HEK293T (cell line): Measurements from ENCODE around the gene MRPL45.

Experiments
- CTCF ChIA-PET: fragments of 350-600 bp; formaldehyde crosslinking; extraction: SDS; loops from one replicate; lab custom pipeline; 2021; ENCODE audit warnings: antibody characterized with exemption, inconsistent platforms; lab: Yijun Ruan, JAX
- POLR2A ChIA-PET: fragments of 350-600 bp; formaldehyde crosslinking; extraction: SDS; loops from one replicate; lab custom pipeline; 2020; ENCODE audit warnings: antibody characterized with exemption, inconsistent platforms; lab: Yijun Ruan, JAX
- DNase-seq: peaks from one replicate; pipeline ENCODE4 v3.0.0; 2012; ENCODE audit warnings: mixed read lengths; ENCODE audit errors: extremely low spot score
- ARNT ChIP-seq: fragments of 450-650 bp; IDR thresholded peaks from 2 replicates; pipeline ENCODE4 v1.6.1; 2017; ENCODE audit warnings: mild to moderate bottlenecking
- BHLHE40 ChIP-seq: fragments of 450-650 bp; IDR thresholded peaks from 2 replicates; pipeline ENCODE4 v1.6.1; 2016; ENCODE audit warnings: mild to moderate bottlenecking, moderate library complexity, borderline replicate concordance
- CTBP1 ChIP-seq: fragments of 450-650 bp; IDR thresholded peaks from 2 replicates; pipeline ENCODE4 v1.6.1; 2016; ENCODE audit warnings: borderline replicate concordance
- ELF4 ChIP-seq: fragments of 450-650 bp; IDR thresholded peaks from 2 replicates; pipeline ENCODE4 v1.6.1; 2017; ENCODE audit warnings: antibody characterized with exemption
- FOXA1 ChIP-seq: fragments of 450-650 bp; IDR thresholded peaks from 2 replicates; pipeline ENCODE4 v1.6.1; 2016; ENCODE audit warnings: mild to moderate bottlenecking
- FOXK2 ChIP-seq: fragments of 450-650 bp; IDR thresholded peaks from 2 replicates; pipeline ENCODE4 v1.6.1; 2016; ENCODE audit warnings: mild to moderate bottlenecking
- FOXM1 ChIP-seq: fragments of 450-650 bp; IDR thresholded peaks from 2 replicates; pipeline ENCODE4 v1.6.1; 2017; ENCODE audit warnings: mild to moderate bottlenecking, borderline replicate concordance
- HDGF ChIP-seq: fragments of 450-650 bp; IDR thresholded peaks from 2 replicates; pipeline ENCODE4 v1.6.1; 2017; ENCODE audit warnings: antibody characterized with exemption, borderline replicate concordance
- L3MBTL2 ChIP-seq: fragments of 450-650 bp; conservative IDR thresholded peaks from 2 replicates; pipeline ENCODE4 v1.6.1; 2016; ENCODE audit warnings: mild to moderate bottlenecking
- LEF1 ChIP-seq: fragments of 450-650 bp; IDR thresholded peaks from 2 replicates; pipeline ENCODE4 v1.6.1; 2017; ENCODE audit warnings: mild to moderate bottlenecking, borderline replicate concordance
- NFRKB ChIP-seq: fragments of 450-650 bp; IDR thresholded peaks from 2 replicates; pipeline ENCODE4 v1.6.1; 2016; ENCODE audit warnings: mild to moderate bottlenecking, moderate library complexity
- SP1 ChIP-seq: fragments of 450-650 bp; IDR thresholded peaks from 2 replicates; pipeline ENCODE4 v1.6.1; 2017
- SUZ12 ChIP-seq: fragments of 450-650 bp; IDR thresholded peaks from 2 replicates; pipeline ENCODE4 v1.6.1; 2016; ENCODE audit warnings: mild to moderate bottlenecking
- TARDBP ChIP-seq: fragments of 450-650 bp; IDR thresholded peaks from 2 replicates; pipeline ENCODE4 v1.6.1; 2016
- ZNF384 ChIP-seq: fragments of 450-650 bp; IDR thresholded peaks from 2 replicates; pipeline ENCODE4 v1.6.1; 2016
- TF ChIP-seq, protein P1 (sequence below): fragments of 450-650 bp; IDR thresholded peaks from 2 replicates; pipeline ENCODE4 v1.6.1; 2016

The MRPL45 gene

DNA sequence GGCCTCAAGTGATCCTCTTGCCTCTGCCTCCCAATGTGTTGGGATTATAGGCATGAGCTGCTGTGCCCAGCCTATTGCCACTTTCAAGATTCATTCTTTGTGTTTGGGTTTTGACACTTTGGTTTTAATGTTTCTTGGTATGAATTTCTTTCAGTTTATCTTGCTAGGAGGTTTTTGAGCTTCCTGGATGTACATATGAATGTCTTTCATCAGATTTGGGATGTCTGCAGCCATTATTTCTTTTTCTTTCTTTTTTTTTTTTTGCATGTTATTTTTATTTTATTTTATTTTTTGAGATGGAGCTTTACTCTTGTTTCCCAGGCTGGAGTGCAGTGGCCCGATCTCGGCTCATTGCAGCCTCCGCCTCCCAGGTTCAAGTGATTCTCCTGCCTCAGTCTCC lies 18.5 kb downstream of the MRPL45 start:
- TF ChIP-seq NFRKB: no peak
- no peak for TF ChIP-seq ZNF384
- no peak for TF ChIP-seq ARNT
- TF ChIP-seq, protein P1, sequence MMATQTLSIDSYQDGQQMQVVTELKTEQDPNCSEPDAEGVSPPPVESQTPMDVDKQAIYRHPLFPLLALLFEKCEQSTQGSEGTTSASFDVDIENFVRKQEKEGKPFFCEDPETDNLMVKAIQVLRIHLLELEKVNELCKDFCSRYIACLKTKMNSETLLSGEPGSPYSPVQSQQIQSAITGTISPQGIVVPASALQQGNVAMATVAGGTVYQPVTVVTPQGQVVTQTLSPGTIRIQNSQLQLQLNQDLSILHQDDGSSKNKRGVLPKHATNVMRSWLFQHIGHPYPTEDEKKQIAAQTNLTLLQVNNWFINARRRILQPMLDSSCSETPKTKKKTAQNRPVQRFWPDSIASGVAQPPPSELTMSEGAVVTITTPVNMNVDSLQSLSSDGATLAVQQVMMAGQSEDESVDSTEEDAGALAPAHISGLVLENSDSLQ: no peak
- TF ChIP-seq FOXK2: no peak
- no peak for TF ChIP-seq SUZ12
- TF ChIP-seq FOXA1: no peak
- TF ChIP-seq ELF4: no peak
- no peak for TF ChIP-seq HDGF
- TF ChIP-seq LEF1: no peak
- TF ChIP-seq L3MBTL2: no peak
- ChIA-PET CTCF (interaction anchor here (0.6 to 0.7 kb wide), 2 partner anchors 34 to 588 kb away, joined by 3 to 4 read pairs; no protein-coding TSS in a partner anchor), POLR2A (no interaction called here)
- no peak for DNase-seq

DNA sequence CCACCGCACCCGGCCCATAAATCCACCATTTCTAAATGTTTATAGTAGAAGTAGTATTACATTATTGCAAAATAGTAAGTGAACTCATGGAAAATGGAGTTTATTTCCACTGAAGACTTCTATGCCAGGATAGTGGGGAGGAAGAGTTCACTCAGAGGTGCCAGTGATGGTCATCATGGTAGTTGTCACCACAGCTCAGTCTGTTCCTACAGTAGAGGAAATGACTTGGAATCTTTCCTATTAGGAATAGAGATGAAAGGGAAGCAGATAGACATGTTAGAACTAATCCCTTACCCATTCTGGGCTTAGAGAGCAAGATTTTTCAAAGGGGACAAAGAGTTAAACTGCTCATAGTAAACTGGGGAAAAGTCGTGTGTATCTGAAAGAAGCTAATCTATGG lies 20.1 kb downstream of the MRPL45 start:
- CTCF ChIA-PET: interaction anchor here (2.4 kb wide), 1 partner anchor 16 kb away, joined by 5 read pairs; no protein-coding TSS in a partner anchor
- TF ChIP-seq, protein P1: no peak
- no peak for TF ChIP-seq SUZ12
- TF ChIP-seq CTBP1: no peak
- no peak for TF ChIP-seq BHLHE40
- no peak for TF ChIP-seq SP1
- DNase-seq: no peak
- POLR2A ChIA-PET: no interaction called here

DNA sequence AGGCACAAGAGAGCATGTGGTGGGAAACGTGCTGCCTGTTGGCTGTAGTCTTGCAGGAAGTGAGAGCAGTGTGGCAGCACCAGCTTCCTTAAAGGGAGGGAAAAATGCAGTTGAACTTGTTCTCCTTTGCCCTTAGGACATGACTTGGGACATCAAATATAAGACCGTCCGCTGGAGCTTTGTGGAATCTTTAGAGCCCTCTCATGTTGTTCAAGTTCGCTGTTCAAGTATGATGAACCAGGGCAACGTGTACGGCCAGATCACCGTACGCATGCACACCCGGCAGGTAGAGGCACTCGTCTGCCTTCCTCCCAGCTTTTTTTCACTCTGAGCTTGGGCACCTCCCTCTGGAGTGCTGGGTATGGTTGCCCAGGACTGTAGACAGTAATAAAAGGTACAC lies 23.5 kb downstream of the MRPL45 start:
- TF ChIP-seq LEF1 (no peak), TARDBP (no peak), L3MBTL2 (no peak), FOXA1 (no peak), FOXK2 (no peak), BHLHE40 (no peak), ELF4 (no peak), ZNF384 (no peak), ARNT (no peak), SP1 (no peak), HDGF (no peak), SUZ12 (no peak), CTBP1 (no peak), FOXM1 (no peak), NFRKB (no peak)
- TF ChIP-seq, protein P1: no peak
- POLR2A ChIA-PET: no interaction called here
- CTCF ChIA-PET: no interaction called here
- DNase-seq: no peak

DNA sequence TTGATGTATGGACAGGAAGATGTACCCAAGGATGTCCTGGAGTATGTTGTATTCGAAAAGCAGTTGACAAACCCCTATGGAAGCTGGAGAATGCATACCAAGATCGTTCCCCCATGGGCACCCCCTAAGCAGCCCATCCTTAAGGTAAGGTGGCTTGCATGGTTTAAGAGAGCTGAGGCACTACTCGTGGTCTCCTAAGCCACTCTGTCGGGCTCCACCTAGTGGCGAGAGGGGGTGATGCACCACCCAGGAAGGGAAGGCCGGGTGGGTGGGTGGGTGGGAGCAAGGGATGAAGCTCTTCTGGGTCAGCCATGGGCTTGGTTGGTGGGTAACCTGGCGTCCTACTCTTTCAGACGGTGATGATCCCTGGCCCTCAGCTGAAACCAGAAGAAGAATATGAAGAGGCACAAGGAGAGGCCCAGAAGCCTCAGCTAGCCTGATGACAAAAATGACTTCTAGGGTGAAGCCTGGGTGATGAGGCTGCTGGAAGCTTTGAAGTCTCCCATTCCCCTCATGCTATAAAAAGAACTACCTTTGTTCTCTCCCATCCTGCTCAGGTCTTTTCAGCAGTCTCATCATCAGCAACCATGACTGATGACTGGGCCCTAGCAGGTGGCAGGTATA lies 25.3 kb downstream of the MRPL45 start:
- ChIA-PET CTCF (interaction anchor here (0.9 to 2.9 kb wide), 5 partner anchors 10 to 236 kb away, joined by 3 to 25 read pairs (median 9); no protein-coding TSS in a partner anchor), POLR2A (interaction anchor here (0.6 to 0.9 kb wide), 2 partner anchors 13 to 1092 kb away, joined by 3 read pairs; no protein-coding TSS in a partner anchor)
- DNase-seq: peak; percentile 68
- TF ChIP-seq FOXM1 (no peak), L3MBTL2 (no peak), TARDBP (no peak), BHLHE40 (no peak), ZNF384 (no peak), NFRKB (no peak), SUZ12 (no peak), ARNT (no peak), SP1 (no peak), CTBP1 (no peak), ELF4 (no peak), LEF1 (no peak)
- TF ChIP-seq, protein P1: no peak

DNA sequence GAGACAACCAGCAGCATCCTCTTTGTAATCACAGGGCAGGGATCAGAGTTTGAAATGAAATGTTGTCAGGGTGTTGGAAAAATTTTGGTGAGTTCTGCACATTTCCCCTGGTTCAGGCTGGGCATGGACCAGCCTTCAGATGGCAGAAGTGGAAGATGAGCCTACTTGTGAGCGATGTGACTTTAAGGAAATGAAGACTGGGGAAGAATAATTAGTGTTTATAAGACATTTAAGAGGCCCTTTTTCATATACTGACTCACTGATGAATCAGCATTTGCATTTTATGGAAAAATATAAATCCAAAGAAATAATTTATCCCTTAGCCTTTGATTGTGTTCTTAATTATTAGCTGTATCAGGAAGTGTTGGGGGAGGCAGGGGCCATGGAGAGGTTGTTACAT lies 25.9 kb downstream of the MRPL45 start:
- ChIA-PET CTCF (interaction anchor here (1.5 to 2.9 kb wide), 3 partner anchors 9 to 26 kb away, joined by 4 to 25 read pairs (median 11); no protein-coding TSS in a partner anchor), POLR2A (no interaction called here)
- DNase-seq: no peak
- TF ChIP-seq L3MBTL2 (no peak), CTBP1 (no peak), NFRKB (no peak)
